Cerebellar cortex (tissue), 1 donor: ENCODE measurements around the gene ANP32B.

Source experiments
- DNase-seq: peaks from one replicate; pipeline ENCODE4 v3.0.0-alpha.2; 2015; ENCODE audit warnings: low spot score

Gene ANP32B

GRCh38 chr9:98031169-98031568 lies 48.0 kb downstream of the ANP32B start:
- DNase-seq, result no peak

- no peak for DNase-seq
Observed at GRCh38 chr9:98031935-98032334, 48.8 kb downstream of the ANP32B start.

- peak; percentile 88 for DNase-seq
Observed at GRCh38 chr9:98034593-98035546, 51.7 kb downstream of the ANP32B start.

- no peak for DNase-seq
Observed at GRCh38 chr9:98037357-98037756, 54.2 kb downstream of the ANP32B start.

GRCh38 chr9:98038958-98039357 lies 55.8 kb downstream of the ANP32B start:
- DNase-seq, result no peak

GRCh38 chr9:98039607-98040017 lies 56.5 kb downstream of the ANP32B start:
- DNase-seq, result no peak

GRCh38 chr9:98040212-98040611 lies 57.1 kb downstream of the ANP32B start:
- DNase-seq, result no peak

GRCh38 chr9:98043915-98044314 lies 60.8 kb downstream of the ANP32B start:
- no peak for DNase-seq

GRCh38 chr9:98045234-98046179 lies 62.4 kb downstream of the ANP32B start:
- no peak for DNase-seq

GRCh38 chr9:98046180-98046543 lies 63.0 kb downstream of the ANP32B start:
- no peak for DNase-seq

- no peak for DNase-seq
Observed at GRCh38 chr9:98047002-98047401, 63.9 kb downstream of the ANP32B start.

- DNase-seq, result no peak
Observed at GRCh38 chr9:98049288-98050072, 66.3 kb downstream of the ANP32B start.

GRCh38 chr9:98050351-98050750 lies 67.2 kb downstream of the ANP32B start:
- DNase-seq, result no peak

GRCh38 chr9:98054376-98054951 lies 71.3 kb downstream of the ANP32B start:
- DNase-seq, result no peak

- DNase-seq, result peak; percentile 90
Observed at GRCh38 chr9:98056269-98057137, 73.4 kb downstream of the ANP32B start, which contains the start of gene NANS. Gene NANS (plus strand): TSS chr9:98056732. CDS start chr9:98056809, 77 bp downstream.

- no peak for DNase-seq
Observed at GRCh38 chr9:98057138-98057799, 74.1 kb downstream of the ANP32B start.

GRCh38 chr9:98062161-98062560 lies 79.0 kb downstream of the ANP32B start:
- DNase-seq, result peak; percentile 64

- DNase-seq, result no peak
Observed at GRCh38 chr9:98064623-98065392, 81.7 kb downstream of the ANP32B start.
